Activated naive CD4-positive, alpha-beta T cell (primary cell): ENCODE results near the gene ZNF569.
A peak's percentile ranks its signal among the peaks of the same experiment; 100 is the strongest.
"Not testable (repeated sequence)": the region's sequence is repeated elsewhere in the genome, so short reads cannot be mapped to it uniquely, and the experiment has no call there.

Experiments
- DNase-seq, 4 experiments: peaks; one replicate each; lab custom pipeline; 2025; lab: John Stamatoyannopoulos, UW

ZNF569 gene

DNA sequence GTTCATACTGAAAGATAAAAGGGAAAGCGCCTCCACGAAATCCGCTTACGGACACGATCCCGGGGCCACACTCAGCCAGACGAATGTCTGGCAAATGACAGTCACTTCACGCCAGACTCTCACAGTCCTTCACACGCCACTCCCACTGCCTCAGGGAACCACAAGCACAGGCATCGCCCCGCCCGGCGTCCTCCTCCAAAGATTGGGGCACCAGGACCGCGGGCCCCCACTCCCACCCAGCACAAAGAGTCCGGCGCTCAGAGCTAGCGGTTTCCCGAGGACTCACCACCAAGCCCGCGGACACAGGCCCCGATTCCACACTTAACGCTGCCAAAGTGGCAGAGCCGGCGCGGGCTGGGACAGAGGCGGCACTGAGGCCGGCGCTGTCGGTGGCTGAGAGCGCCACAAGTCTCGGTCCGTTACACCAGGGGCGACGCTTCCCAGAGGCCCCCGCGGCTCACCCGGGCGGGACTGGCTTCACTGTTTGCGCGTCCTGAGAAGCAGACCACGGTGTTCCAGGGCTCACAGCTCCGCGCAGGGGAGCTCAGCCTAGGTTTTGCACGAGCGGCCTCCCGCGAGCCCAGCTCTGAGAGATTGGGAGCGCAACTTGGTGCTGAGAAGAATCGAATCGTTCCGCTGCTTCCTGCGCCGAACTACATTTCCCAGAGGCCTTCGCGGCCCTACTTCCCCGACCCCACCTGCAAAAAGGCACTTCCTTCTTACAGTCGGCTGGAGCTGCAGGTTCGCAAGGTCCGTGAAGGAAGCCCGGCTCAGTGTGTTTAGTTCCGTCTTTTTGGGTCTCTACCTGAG is at the start of gene ZNF569:
ZNF569 (minus strand) TSS at position 647 of the 810 bp plus-strand sequence. CDS start 22,523 bp downstream, outside the sequence.
- peak; percentile 62 to 79 (median 70) for DNase-seq

DNA sequence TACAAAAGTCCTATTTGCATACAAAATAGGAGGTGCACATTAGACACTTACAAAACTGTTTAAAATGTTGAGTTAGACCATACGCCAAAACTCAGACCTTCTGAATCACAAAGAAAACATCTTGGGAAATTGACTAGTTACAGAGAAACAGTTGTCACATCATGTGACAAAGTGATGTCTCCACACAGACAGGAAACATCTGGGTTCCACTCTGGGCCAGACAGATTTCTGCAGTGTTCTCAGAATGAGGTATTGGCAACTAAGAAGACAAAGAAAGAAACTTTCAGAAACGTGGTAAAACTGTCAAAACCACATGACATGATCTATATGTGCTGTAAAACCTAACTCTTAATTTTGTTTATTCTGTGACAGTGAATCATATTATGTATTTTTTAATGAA is 46.2 kb upstream of the ZNF569 start:
- no peak for DNase-seq

DNA sequence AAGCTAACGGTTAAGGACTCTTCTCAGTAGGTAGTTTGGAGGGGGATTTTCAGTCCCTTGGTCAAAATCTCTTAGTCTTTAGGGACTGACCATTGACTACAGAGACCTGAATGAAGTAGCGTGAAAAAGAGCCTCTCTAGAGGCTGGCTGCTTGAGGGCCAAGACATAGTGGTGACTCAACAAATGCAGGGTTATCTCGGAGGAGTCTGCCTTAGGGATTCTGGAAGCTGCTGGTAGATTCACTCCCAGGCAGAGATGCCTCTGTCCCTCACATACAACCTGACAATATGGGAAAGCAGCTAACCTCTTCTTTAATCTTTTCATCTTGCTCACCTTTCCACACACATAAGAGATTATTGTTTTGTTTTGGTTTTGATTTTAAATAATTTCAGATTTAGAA is 44.6 kb upstream of the ZNF569 start:
- DNase-seq: no peak

DNA sequence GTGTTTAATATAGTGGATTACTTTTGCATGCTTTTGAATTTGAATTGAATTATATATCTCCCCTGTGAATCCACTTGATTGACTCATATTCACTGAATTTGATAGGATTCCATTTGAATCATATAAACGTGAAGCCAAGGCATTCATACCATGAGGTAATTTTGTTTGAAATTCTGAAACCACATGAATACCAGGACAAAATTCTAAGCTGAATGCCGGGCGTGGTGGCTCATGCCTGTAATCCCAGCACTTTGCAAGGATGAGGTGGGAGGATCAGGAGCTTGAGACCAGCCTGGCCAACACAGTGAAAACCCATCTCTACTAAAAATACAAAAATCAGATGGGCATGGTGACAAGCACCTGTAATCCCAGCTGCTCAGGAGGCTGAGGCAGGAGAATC is 43.9 kb upstream of the ZNF569 start:
- no peak for DNase-seq

DNA sequence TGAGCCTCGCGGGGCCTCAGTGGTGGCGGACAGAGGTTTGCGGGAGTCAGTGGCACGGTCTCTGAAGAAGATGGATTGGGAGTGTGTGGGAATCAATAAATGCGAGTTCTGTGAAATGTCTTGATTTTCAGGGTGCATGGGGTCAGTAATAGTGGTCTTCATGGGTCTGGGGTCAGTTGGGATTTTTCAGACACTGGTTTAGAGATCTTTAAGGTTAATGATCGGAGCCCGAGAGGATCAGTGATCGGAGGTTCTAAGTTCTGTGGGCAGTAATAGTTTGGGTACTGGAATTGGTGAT is 39.9 kb upstream of the ZNF569 start:
- no peak for DNase-seq

DNA sequence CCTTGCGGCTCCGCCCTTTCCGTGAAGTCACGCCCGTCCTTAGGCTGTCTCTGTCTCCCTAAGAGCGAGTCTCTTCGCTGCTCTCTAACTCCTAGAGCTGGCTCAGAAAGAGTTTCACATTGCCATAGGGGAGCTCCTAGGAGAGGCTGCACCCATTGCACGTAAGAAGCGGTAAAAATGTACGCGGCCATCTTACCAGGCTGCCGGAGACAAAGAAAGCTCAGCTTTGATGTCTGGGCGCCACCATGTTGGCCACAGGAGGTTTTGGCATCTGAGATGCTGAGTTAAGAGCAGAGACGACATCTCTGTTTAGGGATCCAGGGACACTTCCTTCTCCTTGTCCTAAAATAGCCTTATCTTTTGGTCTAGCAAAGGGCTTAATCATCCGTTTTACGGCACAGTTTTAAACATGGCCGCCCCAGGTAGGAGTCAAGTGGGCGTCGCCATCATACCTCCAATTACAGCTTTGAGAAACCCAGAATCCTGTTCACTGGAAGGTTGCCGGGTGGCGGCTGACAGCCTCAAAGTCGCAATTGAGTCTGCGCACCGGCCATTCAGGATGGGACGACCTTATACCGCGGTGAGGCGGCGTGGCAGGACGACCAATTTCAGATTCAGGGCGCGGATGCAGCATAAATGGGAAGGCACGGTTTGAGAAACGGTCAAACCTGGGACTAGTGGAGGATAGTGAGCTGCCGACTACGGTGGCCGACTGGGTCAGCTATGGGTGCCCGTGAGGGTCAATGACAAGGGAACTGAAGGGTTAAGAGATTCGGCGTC is 39.3 kb upstream of the ZNF569 start, which contains the start of gene ZNF793:
ZNF793 (plus strand) TSS at position 553 of the 780 bp plus-strand sequence. CDS start 16,501 bp downstream, outside the sequence.
- peak; percentile 26 to 65 (median 47) for DNase-seq

DNA sequence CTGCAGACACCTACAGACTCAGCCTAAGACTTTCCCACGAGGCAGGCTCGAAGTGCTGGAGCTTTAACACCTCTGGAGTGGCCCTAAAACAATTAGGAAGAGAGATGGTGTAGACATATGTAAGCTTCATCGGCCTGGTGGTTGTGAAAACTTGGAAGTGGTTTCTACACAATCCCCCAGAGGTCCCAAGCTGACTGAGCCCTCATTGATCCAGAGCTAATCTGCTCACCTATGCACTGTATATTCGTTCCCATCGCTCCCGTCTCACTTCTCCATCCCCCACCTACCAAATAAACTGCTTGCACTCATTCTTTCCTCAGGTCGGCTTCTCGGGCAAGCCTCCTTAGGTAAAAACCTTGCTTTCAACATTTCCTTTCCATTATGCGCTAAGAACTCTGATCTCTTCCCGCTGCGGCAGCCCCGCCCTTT is 38.7 kb upstream of the ZNF569 start:
- DNase-seq: no peak

DNA sequence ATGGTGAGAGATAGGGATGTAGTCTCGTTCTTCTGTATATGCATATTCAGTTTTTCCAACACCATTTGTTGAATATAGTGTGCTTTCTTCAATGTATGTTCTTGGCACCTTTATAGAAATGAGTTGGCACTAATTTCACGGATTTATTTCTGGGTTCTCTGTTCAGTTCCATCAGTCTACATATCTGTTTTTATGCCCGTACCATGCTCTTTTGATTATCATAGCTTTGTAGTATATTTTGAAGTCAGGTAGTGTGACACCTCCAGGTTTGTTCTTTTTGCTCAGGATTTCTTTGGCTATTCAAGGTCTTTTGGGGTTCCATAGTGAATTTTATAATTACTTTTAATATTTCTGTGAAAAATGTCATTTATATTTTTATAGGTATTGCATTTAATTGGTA is 25.0 kb upstream of the ZNF569 start:
- DNase-seq: no peak

DNA sequence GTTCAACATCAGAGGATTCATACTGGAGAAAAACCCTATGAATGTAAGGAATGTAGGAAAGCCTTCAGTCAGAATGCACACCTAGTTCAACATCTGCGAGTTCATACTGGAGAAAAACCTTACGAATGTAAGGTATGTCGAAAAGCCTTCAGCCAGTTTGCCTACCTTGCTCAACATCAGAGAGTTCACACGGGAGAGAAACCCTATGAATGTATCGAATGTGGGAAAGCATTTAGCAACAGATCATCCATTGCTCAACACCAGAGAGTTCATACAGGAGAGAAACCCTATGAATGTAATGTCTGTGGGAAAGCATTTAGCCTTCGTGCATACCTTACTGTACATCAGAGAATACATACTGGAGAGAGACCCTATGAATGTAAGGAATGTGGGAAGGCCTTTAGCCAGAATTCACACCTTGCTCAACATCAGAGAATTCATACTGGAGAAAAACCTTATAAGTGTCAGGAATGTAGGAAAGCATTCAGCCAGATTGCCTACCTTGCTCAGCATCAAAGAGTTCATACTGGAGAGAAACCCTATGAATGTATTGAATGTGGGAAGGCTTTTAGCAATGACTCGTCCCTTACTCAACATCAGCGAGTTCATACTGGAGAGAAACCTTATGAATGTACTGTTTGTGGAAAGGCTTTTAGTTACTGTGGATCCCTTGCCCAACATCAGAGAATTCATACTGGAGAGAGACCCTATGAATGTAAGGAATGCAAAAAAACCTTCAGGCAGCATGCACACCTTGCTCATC is 17.3 kb upstream of the ZNF569 start:
- DNase-seq: no peak

DNA sequence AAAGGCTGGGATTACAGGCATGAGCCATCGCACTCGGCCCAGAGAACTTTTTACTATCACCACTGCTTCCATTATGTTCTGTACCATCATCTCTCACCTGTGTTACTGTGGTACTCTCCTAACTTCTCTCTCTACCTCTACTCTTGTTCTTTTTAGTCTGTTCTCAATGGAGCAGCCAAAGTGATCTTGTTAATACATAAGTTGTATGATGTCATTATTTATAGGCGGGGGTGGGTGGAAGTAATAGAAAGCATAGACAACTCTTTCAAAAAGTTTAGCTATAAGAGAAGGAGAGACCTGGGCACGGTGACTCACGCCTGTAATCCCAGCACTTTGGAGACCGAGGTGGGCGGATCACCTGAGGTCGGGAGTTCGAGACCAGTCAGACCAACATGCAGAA is 4.9 kb upstream of the ZNF569 start:
- no peak for DNase-seq

DNA sequence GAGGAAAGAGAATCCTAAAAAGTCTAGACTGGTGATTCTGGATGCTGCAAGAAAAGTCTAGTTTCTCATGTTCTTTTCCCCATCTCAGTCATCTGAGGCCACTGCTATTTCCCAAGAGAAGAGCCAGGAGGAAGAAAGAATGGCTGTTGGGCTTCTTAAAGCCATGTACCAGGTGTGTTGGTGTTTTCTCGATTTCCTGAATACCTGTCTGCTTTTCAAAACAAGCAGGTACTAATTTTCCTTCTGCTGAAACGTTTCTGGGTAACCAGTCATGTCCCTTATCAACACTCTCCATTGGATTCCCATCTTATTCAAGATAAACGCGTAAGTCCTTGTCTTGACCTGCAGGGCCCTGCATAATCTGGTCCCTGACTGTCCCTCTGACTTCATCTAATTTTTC is 3.0 kb upstream of the ZNF569 start:
- DNase-seq: no peak

DNA sequence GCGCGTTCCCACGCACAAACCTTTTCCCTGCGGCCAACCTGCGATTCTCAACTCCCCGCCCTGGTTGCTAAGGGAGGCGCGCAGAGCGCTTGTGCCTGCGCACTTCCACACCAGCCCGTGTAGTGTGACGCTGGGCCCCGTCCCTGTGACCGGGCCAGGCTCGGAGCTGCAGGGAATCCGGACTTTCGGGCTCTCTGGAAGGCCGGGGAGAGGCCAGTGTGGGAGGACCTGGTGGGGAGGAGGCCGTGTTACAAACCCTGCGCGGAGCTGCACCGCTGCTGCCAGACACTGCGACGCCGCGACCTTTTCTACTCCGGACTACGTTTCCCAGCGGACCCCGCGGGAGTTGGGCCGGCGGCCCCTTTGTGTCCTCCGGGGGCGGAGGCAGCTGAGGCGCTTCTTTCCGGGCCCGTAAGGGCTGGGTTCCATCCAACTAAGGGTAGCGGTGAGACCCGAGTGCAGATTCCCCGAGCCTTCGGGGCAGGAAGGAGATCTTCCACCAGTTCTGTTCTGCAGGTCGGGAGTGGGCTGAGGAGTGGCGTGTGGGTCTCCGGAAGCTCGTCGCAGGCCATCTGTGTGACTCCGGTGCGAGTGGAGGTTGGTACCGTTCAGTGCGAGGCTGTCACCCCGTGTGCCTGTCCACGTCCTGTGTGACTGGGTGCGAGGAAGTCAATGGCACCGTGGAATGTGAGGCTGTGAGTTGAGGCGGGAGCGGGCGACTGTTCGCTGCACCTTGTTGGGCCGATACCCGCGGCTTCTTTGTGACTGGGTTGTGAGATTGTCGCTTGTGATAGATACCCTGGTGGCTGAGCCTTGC is 1.9 kb upstream of the ZNF569 start, which contains the start of gene ZNF570:
ZNF570 (plus strand) TSS at position 396 of the 817 bp plus-strand sequence. CDS start 999 bp downstream, outside the sequence.
- peak; percentile 71 to 86 (median 74) for DNase-seq

DNA sequence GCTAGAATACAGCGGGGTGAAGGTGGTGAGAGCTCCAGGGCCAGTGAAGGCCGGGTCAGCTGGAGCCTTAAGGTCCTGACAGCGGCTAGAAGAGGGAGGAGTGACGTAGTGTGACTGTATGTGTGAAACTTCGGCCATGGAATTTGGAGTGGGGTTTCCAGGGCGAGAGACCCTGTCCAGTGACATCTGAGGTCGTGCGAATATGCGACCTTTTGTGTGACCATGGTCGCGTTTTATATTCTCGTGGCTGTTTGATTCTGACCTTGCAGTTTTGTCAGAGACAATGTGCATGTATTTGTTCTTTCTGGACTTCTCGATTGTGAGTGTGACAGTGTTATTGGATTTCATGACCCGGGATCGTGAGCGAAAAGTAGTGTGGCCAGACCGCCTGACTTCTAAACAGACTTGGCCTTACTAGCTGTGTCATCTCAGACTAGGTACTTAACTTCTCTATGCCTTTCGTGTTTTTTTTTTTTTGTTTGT is 405 bp upstream of the ZNF569 start:
- DNase-seq: no peak

DNA sequence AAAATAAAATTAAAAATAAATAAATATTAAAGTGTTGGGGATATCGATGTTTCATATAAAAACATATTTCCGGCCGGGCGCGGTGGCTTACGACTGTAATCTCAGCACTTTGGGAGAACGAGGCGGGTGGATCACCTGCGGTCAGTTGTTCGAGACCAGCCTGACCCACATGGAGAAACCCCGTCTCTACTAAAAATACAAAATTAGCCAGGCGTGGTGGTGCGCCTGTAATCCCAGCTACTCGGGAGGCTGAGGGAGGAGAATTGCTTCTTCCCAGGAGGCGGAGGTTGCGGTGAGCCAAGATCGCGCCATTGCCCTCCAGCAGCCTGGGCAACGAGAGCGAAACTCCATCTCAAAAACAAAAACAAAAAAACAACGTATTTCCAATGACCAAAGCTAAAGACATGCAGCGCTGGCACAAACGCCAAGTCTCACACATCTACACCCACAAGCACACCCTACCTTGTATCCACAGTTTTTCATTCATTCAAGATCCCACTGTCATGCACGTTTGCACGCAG is 907 bp downstream of the ZNF569 start:
- DNase-seq: no peak

DNA sequence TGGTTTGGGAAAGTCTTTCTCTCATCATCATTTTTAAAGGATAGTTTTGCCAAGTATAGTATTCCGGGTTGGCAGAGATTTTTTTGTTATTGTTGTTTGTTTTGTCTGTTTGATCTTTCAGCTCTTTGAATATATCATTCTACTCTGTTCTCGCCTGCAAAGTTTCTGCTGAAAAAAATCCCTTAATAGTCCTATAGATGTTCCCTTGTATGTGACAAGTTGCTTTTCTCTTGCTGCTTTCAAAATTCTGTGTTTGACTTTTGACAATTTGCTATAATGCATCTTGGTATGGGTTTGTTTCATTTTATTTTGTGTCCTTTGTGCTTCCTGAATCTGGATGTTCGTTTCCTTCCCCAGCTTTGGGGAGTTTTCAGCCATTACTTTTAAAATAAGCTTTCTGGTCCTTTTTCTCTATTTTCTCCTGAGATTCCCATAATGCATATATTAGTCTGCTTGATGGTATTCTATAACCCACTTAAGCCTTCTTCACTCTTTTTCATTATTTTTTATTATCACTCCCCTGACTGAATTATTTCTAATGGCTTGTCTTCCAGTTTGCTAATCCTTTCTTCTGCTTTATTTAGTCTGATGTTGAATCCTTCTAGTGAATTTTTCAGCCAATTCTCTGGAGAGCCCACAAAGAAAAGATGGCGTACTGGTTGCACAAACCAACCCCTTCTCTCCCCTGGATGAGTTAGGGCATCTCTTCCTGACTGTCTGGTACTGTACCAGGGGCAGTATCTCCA is 14.6 kb downstream of the ZNF569 start:
- DNase-seq: no peak

DNA sequence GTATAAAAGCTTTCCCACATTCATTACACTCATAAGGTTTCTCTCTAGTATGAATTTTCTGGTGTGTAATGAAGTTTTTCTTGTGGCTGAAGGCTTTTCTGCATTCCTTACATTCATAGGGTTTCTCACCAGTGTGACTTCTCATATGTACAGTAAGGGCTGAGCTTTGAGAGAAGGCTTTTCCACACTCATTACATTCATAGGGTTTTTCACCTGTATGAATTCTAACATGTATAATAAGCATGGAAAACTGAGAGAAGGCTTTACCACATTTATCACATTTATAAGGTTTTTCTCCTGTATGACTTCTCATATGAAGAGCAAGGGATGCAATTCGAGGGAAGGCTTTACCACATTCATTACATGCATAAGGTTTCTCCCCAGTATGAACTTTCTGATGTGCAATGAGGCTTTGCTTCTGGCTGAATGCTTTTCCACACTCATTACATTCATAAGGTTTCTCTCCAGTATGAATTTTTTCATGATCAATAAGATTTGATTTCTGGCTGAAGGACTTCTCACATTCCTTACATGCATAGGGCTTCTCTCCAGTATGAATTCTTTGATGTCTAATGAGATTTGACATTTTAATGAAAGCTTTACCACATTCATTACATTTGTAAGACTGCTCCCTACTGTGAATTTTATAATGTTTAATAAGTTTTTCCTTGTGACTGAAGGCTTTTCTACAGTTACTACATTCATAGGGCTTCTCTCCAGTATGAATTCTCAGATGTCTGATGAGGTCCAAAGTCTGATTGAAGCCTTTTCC is 53.7 kb downstream of the ZNF569 start:
- DNase-seq: no peak

DNA sequence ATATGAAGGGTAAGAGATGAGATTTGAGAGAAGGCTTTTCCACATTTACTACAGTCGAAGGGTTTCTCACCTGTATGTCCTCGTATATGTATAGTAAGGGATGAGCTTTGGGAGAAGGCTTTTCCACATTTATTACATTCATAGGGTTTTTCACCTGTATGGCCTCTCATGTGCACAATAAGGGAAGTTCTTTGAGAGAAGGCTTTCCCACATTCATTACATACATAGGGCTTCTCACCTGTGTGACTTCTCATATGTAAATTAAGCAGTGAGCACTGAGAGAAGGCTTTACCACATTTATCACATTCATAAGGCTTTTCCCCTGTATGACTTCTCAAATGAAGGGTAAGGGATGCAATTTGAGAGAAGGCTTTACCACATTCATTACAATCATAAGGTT is 54.5 kb downstream of the ZNF569 start:
- no peak for DNase-seq

DNA sequence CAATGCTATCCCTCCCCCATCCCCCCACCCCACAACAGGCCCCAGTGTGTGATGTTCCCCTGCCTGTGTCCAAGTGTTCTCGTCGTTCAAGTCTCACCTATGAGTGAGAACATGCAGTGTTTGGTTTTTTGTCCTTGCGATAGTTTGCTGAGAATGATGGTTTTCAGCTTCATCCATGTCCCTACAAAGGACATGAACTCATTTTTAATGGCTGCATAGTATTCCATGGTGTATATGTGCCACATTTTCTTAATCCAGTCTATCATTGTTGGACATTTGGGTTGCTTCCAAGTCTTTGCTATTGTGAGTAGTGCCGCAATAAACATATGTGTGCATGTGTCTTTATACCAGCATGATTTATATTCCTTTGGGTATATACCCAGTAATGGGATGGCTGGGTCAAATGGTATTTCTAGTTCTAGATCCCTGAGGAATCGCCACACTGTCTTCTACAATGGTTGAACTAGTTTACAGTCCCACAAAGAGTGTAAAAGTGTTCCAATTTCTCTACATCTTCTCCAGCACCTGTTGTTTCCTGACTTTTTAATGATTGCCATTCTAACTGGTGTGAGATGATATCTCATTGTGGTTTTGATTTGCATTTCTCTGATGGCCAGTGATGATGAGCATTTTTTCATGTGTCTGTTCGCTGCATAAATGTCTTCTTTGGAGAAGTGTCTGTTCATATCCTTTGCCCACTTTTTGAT is 61.0 kb downstream of the ZNF569 start:
- not testable (repeated sequence) for DNase-seq

DNA sequence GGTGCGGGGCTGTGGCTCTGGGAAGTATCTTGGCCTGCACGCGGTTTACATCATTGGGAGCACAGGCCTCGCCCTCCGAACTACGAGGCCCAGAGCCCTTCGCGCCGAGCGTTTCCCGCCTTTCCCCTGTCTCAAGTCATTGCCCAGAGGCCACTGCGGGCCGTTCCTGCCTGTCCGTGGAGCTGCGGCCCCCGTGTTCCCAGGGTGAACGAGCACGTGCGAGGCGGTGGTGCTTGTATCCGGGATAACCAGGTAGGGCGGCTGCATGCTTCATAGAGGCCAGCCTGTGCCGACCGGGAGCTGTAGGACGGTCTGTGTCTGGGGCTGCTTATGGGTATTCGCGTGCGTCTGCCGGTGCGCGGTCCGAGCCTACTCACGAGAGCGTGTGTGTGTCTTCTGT is 63.8 kb downstream of the ZNF569 start:
- DNase-seq: no peak
